Fibroblast of pulmonary artery (primary cell): ENCODE data around the gene COPS9.

Experiments used
- DNase-seq: peaks from one replicate; pipeline ENCODE4 v3.0.0-alpha.2; 2010; ENCODE audit warnings: low read depth
- H3K4me3 ChIP-seq: replicated peaks from 2 replicates; pipeline ENCODE4 v1.5.1; 2011; ENCODE audit warnings: low read depth, mild to moderate bottlenecking, control low read depth, low read length, moderate library complexity
- CTCF ChIP-seq: IDR thresholded peaks from 2 replicates; pipeline ENCODE4 v1.5.1; 2011; ENCODE audit warnings: mild to moderate bottlenecking, control low read depth, low read length, inconsistent platforms; ENCODE audit errors: missing control alignments

Gene COPS9

GRCh38 chr2:240131296-240131695 lies 4.8 kb downstream of the COPS9 start:
- H3K4me3 ChIP-seq: no peak overlapping the region
- TF ChIP-seq CTCF: no peak
- DNase-seq: no peak

GRCh38 chr2:240130393-240131195 lies 5.5 kb downstream of the COPS9 start:
- H3K4me3 ChIP-seq: no peak overlapping the region
- DNase-seq: no peak
- no peak for TF ChIP-seq CTCF

- no peak for TF ChIP-seq CTCF
- no peak for DNase-seq
- H3K4me3 ChIP-seq: no peak overlapping the region
Observed at GRCh38 chr2:240129731-240130392, 6.2 kb downstream of the COPS9 start.

GRCh38 chr2:240129311-240129710 lies 6.8 kb downstream of the COPS9 start:
- TF ChIP-seq CTCF: no peak
- DNase-seq: no peak

GRCh38 chr2:240128608-240129145 lies 7.4 kb downstream of the COPS9 start:
- DNase-seq: no peak

More at GRCh38 chr2:240129311-240129710, 6.8 kb downstream of the COPS9 start:
- no peak overlapping the region for H3K4me3 ChIP-seq

GRCh38 chr2:240127911-240128607 lies 8.0 kb downstream of the COPS9 start:
- no peak for TF ChIP-seq CTCF
- no peak for DNase-seq
- no peak overlapping the region for H3K4me3 ChIP-seq

More at GRCh38 chr2:240128608-240129145, 7.4 kb downstream of the COPS9 start:
- TF ChIP-seq CTCF: no peak
- no peak overlapping the region for H3K4me3 ChIP-seq
